Activated gamma-delta T cell (primary cell): ENCODE data around the gene SPAG16.

Experiments
- DNase-seq: peaks from one replicate; lab custom pipeline; 2025; lab: John Stamatoyannopoulos, UW

SPAG16 gene

GRCh38 chr2:214169736-214170135, 885.5 kb downstream of the SPAG16 start:
- no peak for DNase-seq

GRCh38 chr2:214174563-214174962, 890.3 kb downstream of the SPAG16 start:
- no peak for DNase-seq

GRCh38 chr2:214180071-214180470, 895.8 kb downstream of the SPAG16 start:
- DNase-seq: no peak

- no peak for DNase-seq
These were observed 896.4 kb downstream of the SPAG16 start for GRCh38 chr2:214180686-214181085.

GRCh38 chr2:214184461-214184860, 900.2 kb downstream of the SPAG16 start:
- no peak for DNase-seq

GRCh38 chr2:214185546-214185945, 901.3 kb downstream of the SPAG16 start:
- DNase-seq: no peak

GRCh38 chr2:214192711-214193110, 908.4 kb downstream of the SPAG16 start:
- DNase-seq: no peak

GRCh38 chr2:214193943-214194342, 909.7 kb downstream of the SPAG16 start:
- DNase-seq: no peak

- no peak for DNase-seq
These were observed 912.0 kb downstream of the SPAG16 start for GRCh38 chr2:214196260-214196659.

GRCh38 chr2:214201892-214202291, 917.6 kb downstream of the SPAG16 start:
- no peak for DNase-seq

- no peak for DNase-seq
These were observed 919.0 kb downstream of the SPAG16 start for GRCh38 chr2:214203214-214203613.

GRCh38 chr2:214203744-214204289, 919.6 kb downstream of the SPAG16 start:
- no peak for DNase-seq

GRCh38 chr2:214215107-214215506, 930.8 kb downstream of the SPAG16 start:
- DNase-seq: no peak

- no peak for DNase-seq
These were observed 932.9 kb downstream of the SPAG16 start for GRCh38 chr2:214217136-214217535.

- DNase-seq: no peak
These were observed 933.3 kb downstream of the SPAG16 start for GRCh38 chr2:214217599-214217998.

- no peak for DNase-seq
These were observed 936.0 kb downstream of the SPAG16 start for GRCh38 chr2:214220251-214220650.

- DNase-seq: no peak
These were observed 941.8 kb downstream of the SPAG16 start for GRCh38 chr2:214226061-214226460.

- DNase-seq: no peak
These were observed 948.0 kb downstream of the SPAG16 start for GRCh38 chr2:214232271-214232670.

- no peak for DNase-seq
These were observed 948.9 kb downstream of the SPAG16 start for GRCh38 chr2:214233164-214233563.

- no peak for DNase-seq
These were observed 958.5 kb downstream of the SPAG16 start for GRCh38 chr2:214242797-214243196.

- no peak for DNase-seq
These were observed 960.6 kb downstream of the SPAG16 start for GRCh38 chr2:214244847-214245246.

GRCh38 chr2:214246417-214246816, 962.2 kb downstream of the SPAG16 start:
- DNase-seq: no peak

GRCh38 chr2:214247531-214247930, 963.3 kb downstream of the SPAG16 start:
- no peak for DNase-seq

GRCh38 chr2:214255046-214255445, 970.8 kb downstream of the SPAG16 start:
- no peak for DNase-seq

- no peak for DNase-seq
These were observed 977.4 kb downstream of the SPAG16 start for GRCh38 chr2:214261683-214262082.
